ENCODE data around the gene CUZD1. TPM values are rescaled to one million over a fixed set of nuclear protein-coding genes. Genes with fewer than 3 reads are reported as not detected.

The CUZD1 gene
- polyA plus RNA-seq, 1 of the 3 experiments (the other 2 are of a cell fraction): 0.89 TPM

GRCh38 chr10:122855745-122856144 lies 10.1 kb upstream of the CUZD1 start:
- H3F3A ChIP-seq (replicated peaks; ENCODE audit: insufficient read depth): peaks cover 22% of the 10 kb centered on the region
- peak overlapping the region in 1 of 2 experiments; percentile 83; a peak in 2 of 4 replicates for H3K27ac ChIP-seq (ENCODE audit: low read depth in 2 of 2, low read length in 1 of 2)
- no peak overlapping the region for H2AFZ ChIP-seq (ENCODE audit: low read depth)
- peaks cover 0 to 21% of the 10 kb centered on the region in 2 experiments; a peak in 2 of 4 replicates for H3K4me1 ChIP-seq (ENCODE audit: control insufficient read depth in 1 of 2, insufficient read depth in 2 of 2, low read depth in 1 of 2, low read length in 1 of 2)
- H3K4me2 ChIP-seq: 0 out of 2 replicates have a peak overlapping the region, but pooled peaks have one; percentile 65
- POLR2A ChIA-PET: no interaction called here
- H4K20me1 ChIP-seq (ENCODE audit: insufficient read depth): no peaks in the 10 kb centered on the region
- no peaks in the 10 kb centered on the region for H3K9me2 ChIP-seq
- H3K9me3 ChIP-seq: no peaks in the 10 kb centered on the region
- H3K9ac ChIP-seq: peak overlapping the region; percentile 44; the same call in 1 of the 2 replicates
- DNase-seq: no peak
- no peak for TF ChIP-seq USF1 (IDR thresholded peaks at IDR 0.05; ENCODE audit: borderline replicate concordance, low read depth)
- no peak for TF ChIP-seq EP300 (IDR thresholded peaks at IDR 0.05; ENCODE audit: borderline replicate concordance in 1 of 2, low read depth in 1 of 2, low read length in 1 of 2)
- TF ChIP-seq RFX5 (IDR thresholded peaks at IDR 0.05; ENCODE audit: low read length): no peak
- TF ChIP-seq POLR2AphosphoS5 (IDR thresholded peaks at IDR 0.05; ENCODE audit: low read depth, low read length): no peak
- no peak for TF ChIP-seq FOSL2 (IDR thresholded peaks at IDR 0.05; ENCODE audit: borderline replicate concordance, low read depth)
- TF ChIP-seq YY1 (IDR thresholded peaks at IDR 0.05; ENCODE audit: low read depth): no peak
- no peak for TF ChIP-seq RAD21 (IDR thresholded peaks at IDR 0.05; ENCODE audit: low read length)
- TF ChIP-seq ELF1 (IDR thresholded peaks at IDR 0.05): no peak
- no peak for TF ChIP-seq RCOR1 (IDR thresholded peaks at IDR 0.05; ENCODE audit: low read length)
- no peak for TF ChIP-seq GATA2 (CRISPR knock-in tag; IDR thresholded peaks at IDR 0.05)
- TF ChIP-seq, protein P1, sequence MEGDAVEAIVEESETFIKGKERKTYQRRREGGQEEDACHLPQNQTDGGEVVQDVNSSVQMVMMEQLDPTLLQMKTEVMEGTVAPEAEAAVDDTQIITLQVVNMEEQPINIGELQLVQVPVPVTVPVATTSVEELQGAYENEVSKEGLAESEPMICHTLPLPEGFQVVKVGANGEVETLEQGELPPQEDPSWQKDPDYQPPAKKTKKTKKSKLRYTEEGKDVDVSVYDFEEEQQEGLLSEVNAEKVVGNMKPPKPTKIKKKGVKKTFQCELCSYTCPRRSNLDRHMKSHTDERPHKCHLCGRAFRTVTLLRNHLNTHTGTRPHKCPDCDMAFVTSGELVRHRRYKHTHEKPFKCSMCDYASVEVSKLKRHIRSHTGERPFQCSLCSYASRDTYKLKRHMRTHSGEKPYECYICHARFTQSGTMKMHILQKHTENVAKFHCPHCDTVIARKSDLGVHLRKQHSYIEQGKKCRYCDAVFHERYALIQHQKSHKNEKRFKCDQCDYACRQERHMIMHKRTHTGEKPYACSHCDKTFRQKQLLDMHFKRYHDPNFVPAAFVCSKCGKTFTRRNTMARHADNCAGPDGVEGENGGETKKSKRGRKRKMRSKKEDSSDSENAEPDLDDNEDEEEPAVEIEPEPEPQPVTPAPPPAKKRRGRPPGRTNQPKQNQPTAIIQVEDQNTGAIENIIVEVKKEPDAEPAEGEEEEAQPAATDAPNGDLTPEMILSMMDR (IDR thresholded peaks at IDR 0.05): no peak
- TF ChIP-seq NFIC (IDR thresholded peaks at IDR 0.05; ENCODE audit: borderline replicate concordance): no peak
- TF ChIP-seq MAX (IDR thresholded peaks at IDR 0.05; ENCODE audit: low read depth): no peak
- TF ChIP-seq MXI1 (IDR thresholded peaks at IDR 0.05; ENCODE audit: low read depth, low read length): no peak
- TF ChIP-seq, protein P2, sequence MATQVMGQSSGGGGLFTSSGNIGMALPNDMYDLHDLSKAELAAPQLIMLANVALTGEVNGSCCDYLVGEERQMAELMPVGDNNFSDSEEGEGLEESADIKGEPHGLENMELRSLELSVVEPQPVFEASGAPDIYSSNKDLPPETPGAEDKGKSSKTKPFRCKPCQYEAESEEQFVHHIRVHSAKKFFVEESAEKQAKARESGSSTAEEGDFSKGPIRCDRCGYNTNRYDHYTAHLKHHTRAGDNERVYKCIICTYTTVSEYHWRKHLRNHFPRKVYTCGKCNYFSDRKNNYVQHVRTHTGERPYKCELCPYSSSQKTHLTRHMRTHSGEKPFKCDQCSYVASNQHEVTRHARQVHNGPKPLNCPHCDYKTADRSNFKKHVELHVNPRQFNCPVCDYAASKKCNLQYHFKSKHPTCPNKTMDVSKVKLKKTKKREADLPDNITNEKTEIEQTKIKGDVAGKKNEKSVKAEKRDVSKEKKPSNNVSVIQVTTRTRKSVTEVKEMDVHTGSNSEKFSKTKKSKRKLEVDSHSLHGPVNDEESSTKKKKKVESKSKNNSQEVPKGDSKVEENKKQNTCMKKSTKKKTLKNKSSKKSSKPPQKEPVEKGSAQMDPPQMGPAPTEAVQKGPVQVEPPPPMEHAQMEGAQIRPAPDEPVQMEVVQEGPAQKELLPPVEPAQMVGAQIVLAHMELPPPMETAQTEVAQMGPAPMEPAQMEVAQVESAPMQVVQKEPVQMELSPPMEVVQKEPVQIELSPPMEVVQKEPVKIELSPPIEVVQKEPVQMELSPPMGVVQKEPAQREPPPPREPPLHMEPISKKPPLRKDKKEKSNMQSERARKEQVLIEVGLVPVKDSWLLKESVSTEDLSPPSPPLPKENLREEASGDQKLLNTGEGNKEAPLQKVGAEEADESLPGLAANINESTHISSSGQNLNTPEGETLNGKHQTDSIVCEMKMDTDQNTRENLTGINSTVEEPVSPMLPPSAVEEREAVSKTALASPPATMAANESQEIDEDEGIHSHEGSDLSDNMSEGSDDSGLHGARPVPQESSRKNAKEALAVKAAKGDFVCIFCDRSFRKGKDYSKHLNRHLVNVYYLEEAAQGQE (IDR thresholded peaks at IDR 0.05; ENCODE audit: low read depth, low read length): no peak
- TF ChIP-seq EZH2phosphoT487 (IDR thresholded peaks at IDR 0.05; ENCODE audit: borderline replicate concordance, low read depth): no peak
- no peak for TF ChIP-seq MEF2A (IDR thresholded peaks at IDR 0.05; ENCODE audit: borderline replicate concordance, low read depth)
- no peak for TF ChIP-seq FOXM1 (IDR thresholded peaks at IDR 0.05; ENCODE audit: low read depth)
- H3K4me3 ChIP-seq (ENCODE audit: low read depth in 2 of 2, low read length in 1 of 2): no peak overlapping the region
- CTCF ChIA-PET: no interaction called here
- H3K79me2 ChIP-seq (ENCODE audit: insufficient read depth): peaks cover 48% of the 10 kb centered on the region
- 87% methylated on average over 3 of the region's 3 CpGs for WGBS (ENCODE audit: low lambda C conversion rate)
- H3K36me3 ChIP-seq (replicated peaks in 1 of 2; ENCODE audit: control insufficient read depth in 1 of 2, insufficient read depth in 2 of 2, low read length in 1 of 2): peaks cover 0 to 3% of the 10 kb centered on the region in 2 experiments
- H3K27me3 ChIP-seq (ENCODE audit: insufficient read depth): no peaks in the 10 kb centered on the region

All from SK-N-SH (cell line).